ENCODE data around the gene LSM4. TPM values are rescaled to one million over a fixed set of nuclear protein-coding genes. Genes with fewer than 3 reads are reported as not detected.
A peak's percentile ranks its signal among the peaks of the same experiment; 100 is the strongest.

Gene LSM4
- total and polyA plus RNA-seq, 2 experiments from 2014 or later = 200 to 203 TPM

DNA sequence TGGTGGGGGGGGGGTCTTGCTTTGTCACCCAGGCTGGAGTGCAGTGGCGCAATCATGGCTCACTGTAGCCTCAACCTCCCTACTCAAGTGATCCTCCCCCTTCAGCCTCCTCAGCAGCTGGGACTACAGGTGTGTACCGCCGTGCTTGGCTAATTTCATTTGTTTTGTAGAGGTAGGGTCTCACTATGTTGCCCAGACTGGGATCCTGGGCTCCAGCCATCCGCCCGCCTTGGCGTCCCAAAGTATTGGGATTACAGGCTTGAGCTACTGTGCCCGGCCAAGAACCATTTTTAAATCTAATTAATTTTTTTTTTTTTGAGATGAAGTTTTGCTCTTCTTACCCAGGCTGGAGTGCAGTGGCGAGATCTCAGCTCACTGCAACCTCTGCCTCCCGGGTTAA, 23.2 kb downstream of the LSM4 start:
- Histone ChIP-seq H3K27me3 (replicated peaks; ENCODE audit: insufficient read depth) (no peaks in the 10 kb centered on the region), H4K20me1 (ENCODE audit: insufficient read depth) (no peaks in the 10 kb centered on the region), H3K4me3 (no peak overlapping the region), H3K9me2 (ENCODE audit: insufficient read depth) (no peaks in the 10 kb centered on the region), H3K9ac (no peak overlapping the region), H3K79me2 (ENCODE audit: insufficient read depth) (no peaks in the 10 kb centered on the region), H3K36me3 (ENCODE audit: low read depth) (no peaks in the 10 kb centered on the region), H3K4me1 (ENCODE audit: insufficient read depth) (peaks cover 33% of the 10 kb centered on the region), H3K9me3 (ENCODE audit: low read depth) (no peaks in the 10 kb centered on the region), H3F3A (ENCODE audit: insufficient read depth) (peaks cover 31% of the 10 kb centered on the region), H2AFZ (no peak overlapping the region), H3K27ac (no peak overlapping the region), H3K4me2 (ENCODE audit: unreplicated experiment) (no peak overlapping the region)
- 88 to 90% methylated on average over 9 of the region's 9 CpGs for WGBS, 2 experiments (ENCODE audit: low coverage in 1 of 2, low lambda C conversion rate in 2 of 2, missing lambda C conversion rate in 2 of 2)
- TF ChIP-seq EZH2phosphoT487 (IDR thresholded peaks at IDR 0.05; ENCODE audit: insufficient read depth, low read depth) (no peak), EZH2 (IDR thresholded peaks at IDR 0.05; ENCODE audit: insufficient read depth, poor library complexity, severe bottlenecking) (no peak)
- in situ Hi-C loops (cut with MboI) = no loop called here
- no peak for DNase-seq

DNA sequence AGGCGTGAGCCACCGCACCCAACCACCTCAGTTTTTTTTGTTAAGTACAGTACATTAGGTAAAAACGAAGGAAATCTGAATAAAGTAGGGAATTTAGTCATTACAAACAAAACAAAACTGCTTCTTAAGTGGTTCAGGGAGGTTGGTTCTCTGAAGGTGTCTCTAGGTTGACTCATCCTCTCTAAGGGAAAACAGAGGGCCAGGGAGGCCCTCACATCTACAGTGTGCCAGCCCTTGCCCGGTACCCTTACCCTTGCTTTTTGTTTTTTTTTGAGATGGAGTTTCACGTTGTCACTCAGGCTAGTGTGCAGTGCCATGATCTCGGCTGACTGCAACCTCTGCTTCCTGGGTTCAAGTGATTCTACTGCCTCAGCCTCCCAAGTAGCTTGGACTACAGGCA, 24.3 kb downstream of the LSM4 start:
- peak overlapping the region; percentile 32; the same call in 1 of the 2 replicates for H3K27ac ChIP-seq
- H3K36me3 ChIP-seq (ENCODE audit: low read depth) = no peaks in the 10 kb centered on the region
- no peak overlapping the region for H3K4me3 ChIP-seq
- no peaks in the 10 kb centered on the region for H3K79me2 ChIP-seq (ENCODE audit: insufficient read depth)
- H4K20me1 ChIP-seq (ENCODE audit: insufficient read depth) = no peaks in the 10 kb centered on the region
- H3K9ac ChIP-seq = no peak overlapping the region
- peaks cover 25% of the 10 kb centered on the region for H3F3A ChIP-seq (ENCODE audit: insufficient read depth)
- H2AFZ ChIP-seq = peak overlapping the region; percentile 39; the same call in 1 of the 2 replicates
- peaks cover 24% of the 10 kb centered on the region for H3K4me1 ChIP-seq (ENCODE audit: insufficient read depth)
- no peaks in the 10 kb centered on the region for H3K27me3 ChIP-seq (replicated peaks; ENCODE audit: insufficient read depth)
- H3K9me2 ChIP-seq (ENCODE audit: insufficient read depth) = no peaks in the 10 kb centered on the region
- DNase-seq = peak; percentile 64
- 55 to 56% methylated on average over 6 of the region's 6 CpGs for WGBS, 2 experiments (ENCODE audit: low coverage in 1 of 2, low lambda C conversion rate in 2 of 2, missing lambda C conversion rate in 2 of 2)
- in situ Hi-C loops (cut with MboI) = no loop called here
- no peak for TF ChIP-seq EZH2 (IDR thresholded peaks at IDR 0.05; ENCODE audit: insufficient read depth, poor library complexity, severe bottlenecking)
- TF ChIP-seq EZH2phosphoT487 (IDR thresholded peaks at IDR 0.05; ENCODE audit: insufficient read depth, low read depth) = no peak
- no peaks in the 10 kb centered on the region for H3K9me3 ChIP-seq (ENCODE audit: low read depth)
- no peak overlapping the region for H3K4me2 ChIP-seq (ENCODE audit: unreplicated experiment)

DNA sequence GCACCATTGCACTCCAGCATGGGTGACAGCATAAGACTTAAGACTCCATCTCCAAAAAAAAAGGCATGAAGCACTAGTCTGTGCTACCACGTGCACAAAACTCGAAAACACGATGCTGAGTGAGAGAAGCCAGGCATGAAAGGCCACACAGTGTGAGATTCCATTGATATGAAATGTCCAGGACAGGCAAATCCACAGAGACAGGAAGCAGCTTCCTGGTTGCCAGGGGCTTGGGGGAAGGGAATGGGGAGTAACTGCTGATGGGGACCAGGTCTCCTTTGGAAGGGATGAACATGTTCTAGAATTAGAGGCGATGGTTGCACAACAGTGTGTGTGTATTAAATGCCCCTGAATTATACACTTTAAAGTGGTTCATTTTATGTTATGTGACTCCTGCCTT, 25.6 kb downstream of the LSM4 start:
- no peak overlapping the region for H3K9ac ChIP-seq
- peaks cover 25% of the 10 kb centered on the region for H3K4me1 ChIP-seq (ENCODE audit: insufficient read depth)
- H3K27ac ChIP-seq = no peak overlapping the region
- DNase-seq = peak; percentile 27
- no peak overlapping the region for H3K4me2 ChIP-seq (ENCODE audit: unreplicated experiment)
- in situ Hi-C loops (cut with MboI) = no loop called here
- H4K20me1 ChIP-seq (ENCODE audit: insufficient read depth) = no peaks in the 10 kb centered on the region
- H3K9me2 ChIP-seq (ENCODE audit: insufficient read depth) = no peaks in the 10 kb centered on the region
- H2AFZ ChIP-seq = no peak overlapping the region
- no peaks in the 10 kb centered on the region for H3K36me3 ChIP-seq (ENCODE audit: low read depth)
- H3K79me2 ChIP-seq (ENCODE audit: insufficient read depth) = no peaks in the 10 kb centered on the region
- H3K4me3 ChIP-seq = no peak overlapping the region
- no peaks in the 10 kb centered on the region for H3K9me3 ChIP-seq (ENCODE audit: low read depth)
- no peak for TF ChIP-seq EZH2phosphoT487 (IDR thresholded peaks at IDR 0.05; ENCODE audit: insufficient read depth, low read depth)
- no peak for TF ChIP-seq EZH2 (IDR thresholded peaks at IDR 0.05; ENCODE audit: insufficient read depth, poor library complexity, severe bottlenecking)
- H3F3A ChIP-seq (ENCODE audit: insufficient read depth) = peaks cover 20% of the 10 kb centered on the region
- 38 to 44% methylated on average over 4 of the region's 4 CpGs for WGBS, 2 experiments (ENCODE audit: low coverage in 1 of 2, low lambda C conversion rate in 2 of 2, missing lambda C conversion rate in 2 of 2)
- no peaks in the 10 kb centered on the region for H3K27me3 ChIP-seq (replicated peaks; ENCODE audit: insufficient read depth)

DNA sequence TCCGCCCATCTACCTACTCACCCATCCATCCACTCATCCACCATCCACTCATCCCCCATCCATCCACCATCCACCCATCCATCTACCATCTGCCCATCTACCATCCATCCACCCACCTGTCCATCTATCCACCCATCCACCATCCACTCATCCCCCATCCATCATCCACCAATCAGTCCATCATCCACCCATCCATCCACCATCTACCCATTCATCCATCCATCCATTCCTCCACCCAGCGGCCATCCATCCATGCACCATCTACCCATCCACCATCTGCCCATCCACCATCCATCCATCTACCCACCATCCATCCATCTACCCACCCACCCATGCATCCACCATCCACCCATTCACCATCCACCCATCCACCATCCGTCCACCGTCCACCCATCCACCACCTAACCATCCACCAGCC, 27.8 kb downstream of the LSM4 start:
- no peak for TF ChIP-seq EZH2 (IDR thresholded peaks at IDR 0.05; ENCODE audit: insufficient read depth, poor library complexity, severe bottlenecking)
- no peak for TF ChIP-seq EZH2phosphoT487 (IDR thresholded peaks at IDR 0.05; ENCODE audit: insufficient read depth, low read depth)
- Histone ChIP-seq H3K27me3 (replicated peaks; ENCODE audit: insufficient read depth) (no peaks in the 10 kb centered on the region), H3K9me2 (ENCODE audit: insufficient read depth) (no peaks in the 10 kb centered on the region), H3K4me1 (ENCODE audit: insufficient read depth) (peaks cover 23% of the 10 kb centered on the region), H4K20me1 (ENCODE audit: insufficient read depth) (no peaks in the 10 kb centered on the region), H3K9ac (no peak overlapping the region), H3K9me3 (ENCODE audit: low read depth) (no peaks in the 10 kb centered on the region), H3K79me2 (ENCODE audit: insufficient read depth) (no peaks in the 10 kb centered on the region), H3K4me2 (ENCODE audit: unreplicated experiment) (no peak overlapping the region), H3K4me3 (no peak overlapping the region), H3K27ac (no peak overlapping the region), H3F3A (ENCODE audit: insufficient read depth) (peaks cover 32% of the 10 kb centered on the region), H2AFZ (no peak overlapping the region), H3K36me3 (ENCODE audit: low read depth) (no peaks in the 10 kb centered on the region)
- in situ Hi-C loops (cut with MboI) = no loop called here
- no peak for DNase-seq
- WGBS, 2 experiments (ENCODE audit: low coverage in 1 of 2, low lambda C conversion rate in 2 of 2, missing lambda C conversion rate in 2 of 2) = 85 to 100% methylated on average over 1 to 4 of the region's 4 CpGs

DNA sequence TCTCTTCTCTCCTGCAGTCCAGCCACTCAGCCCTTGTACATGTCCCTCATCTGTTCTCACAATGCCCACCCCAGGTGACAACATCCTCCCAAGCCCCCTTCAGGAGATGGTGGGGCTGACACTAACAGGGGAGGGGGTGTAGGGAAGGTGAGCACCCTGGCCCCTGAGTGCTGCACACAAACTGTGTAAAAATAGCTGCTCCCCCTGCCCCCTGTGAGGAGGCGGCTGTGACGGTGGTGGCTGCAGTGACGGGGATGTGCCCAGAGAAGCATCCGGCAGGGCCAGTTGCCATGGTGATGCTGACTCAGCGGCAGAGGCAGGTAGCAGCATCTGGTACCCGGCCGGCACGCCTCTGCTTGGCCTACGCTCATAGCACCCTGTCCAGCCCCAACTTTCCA, 28.4 kb downstream of the LSM4 start:
- H3K4me1 ChIP-seq (ENCODE audit: insufficient read depth) = peaks cover 23% of the 10 kb centered on the region
- WGBS, 2 experiments (ENCODE audit: low coverage in 1 of 2, low lambda C conversion rate in 2 of 2, missing lambda C conversion rate in 2 of 2) = 68 to 73% methylated on average over 7 to 9 of the region's 9 CpGs
- H3F3A ChIP-seq (ENCODE audit: insufficient read depth) = peaks cover 37% of the 10 kb centered on the region
- no peak overlapping the region for H3K9ac ChIP-seq
- no peak overlapping the region for H3K4me3 ChIP-seq
- H3K36me3 ChIP-seq (ENCODE audit: low read depth) = no peaks in the 10 kb centered on the region
- H3K79me2 ChIP-seq (ENCODE audit: insufficient read depth) = no peaks in the 10 kb centered on the region
- no peak overlapping the region for H2AFZ ChIP-seq
- H3K9me2 ChIP-seq (ENCODE audit: insufficient read depth) = no peaks in the 10 kb centered on the region
- H3K27me3 ChIP-seq (replicated peaks; ENCODE audit: insufficient read depth) = no peaks in the 10 kb centered on the region
- TF ChIP-seq EZH2 (IDR thresholded peaks at IDR 0.05; ENCODE audit: insufficient read depth, poor library complexity, severe bottlenecking) (no peak), EZH2phosphoT487 (IDR thresholded peaks at IDR 0.05; ENCODE audit: insufficient read depth, low read depth) (no peak)
- H3K9me3 ChIP-seq (ENCODE audit: low read depth) = no peaks in the 10 kb centered on the region
- DNase-seq = no peak
- in situ Hi-C loops (cut with MboI) = no loop called here
- no peak overlapping the region for H3K27ac ChIP-seq
- H3K4me2 ChIP-seq (ENCODE audit: unreplicated experiment) = no peak overlapping the region
- H4K20me1 ChIP-seq (ENCODE audit: insufficient read depth) = no peaks in the 10 kb centered on the region
